ENCODE measurements around the gene NPBWR2. TPM values are rescaled to one million over a fixed set of nuclear protein-coding genes. Genes with fewer than 3 reads are reported as not detected.
A peak's percentile ranks its signal among the peaks of the same experiment; 100 is the strongest.

The NPBWR2 gene
- total RNA-seq, 1 experiment from 2014 or later: not detected

- H3K4me3 ChIP-seq (replicated peaks in 1 of 2; ENCODE audit: low read depth in 1 of 2, low read length in 2 of 2): peak overlapping the region; percentile 17 to 20; a peak in 1 of 4 replicates
- peaks cover 8% of the 10 kb centered on the region; the same call in 1 of the 2 replicates for H3K79me2 ChIP-seq (ENCODE audit: insufficient read depth, low read length)
- peaks cover 9 to 16% of the 10 kb centered on the region in 2 experiments for H3K4me1 ChIP-seq (ENCODE audit: control insufficient read depth in 1 of 2, insufficient read depth in 2 of 2, low read length in 2 of 2)
- peak; percentile 61 for TF ChIP-seq EGR1 (IDR thresholded peaks at IDR 0.05; ENCODE audit: low read depth)
- no peak for TF ChIP-seq POLR2A (IDR thresholded peaks at IDR 0.05; ENCODE audit: borderline replicate concordance, extremely low read depth, insufficient read depth, insufficient read length)
- TF ChIP-seq, protein P1, sequence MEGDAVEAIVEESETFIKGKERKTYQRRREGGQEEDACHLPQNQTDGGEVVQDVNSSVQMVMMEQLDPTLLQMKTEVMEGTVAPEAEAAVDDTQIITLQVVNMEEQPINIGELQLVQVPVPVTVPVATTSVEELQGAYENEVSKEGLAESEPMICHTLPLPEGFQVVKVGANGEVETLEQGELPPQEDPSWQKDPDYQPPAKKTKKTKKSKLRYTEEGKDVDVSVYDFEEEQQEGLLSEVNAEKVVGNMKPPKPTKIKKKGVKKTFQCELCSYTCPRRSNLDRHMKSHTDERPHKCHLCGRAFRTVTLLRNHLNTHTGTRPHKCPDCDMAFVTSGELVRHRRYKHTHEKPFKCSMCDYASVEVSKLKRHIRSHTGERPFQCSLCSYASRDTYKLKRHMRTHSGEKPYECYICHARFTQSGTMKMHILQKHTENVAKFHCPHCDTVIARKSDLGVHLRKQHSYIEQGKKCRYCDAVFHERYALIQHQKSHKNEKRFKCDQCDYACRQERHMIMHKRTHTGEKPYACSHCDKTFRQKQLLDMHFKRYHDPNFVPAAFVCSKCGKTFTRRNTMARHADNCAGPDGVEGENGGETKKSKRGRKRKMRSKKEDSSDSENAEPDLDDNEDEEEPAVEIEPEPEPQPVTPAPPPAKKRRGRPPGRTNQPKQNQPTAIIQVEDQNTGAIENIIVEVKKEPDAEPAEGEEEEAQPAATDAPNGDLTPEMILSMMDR (IDR thresholded peaks at IDR 0.05 in 2 of 3, conservative IDR thresholded peaks at IDR 0.05 in 1 of 3; ENCODE audit: borderline replicate concordance in 1 of 3, insufficient read depth in 1 of 3, low read depth in 2 of 3, low read length in 2 of 3): peak in 2 of 3 experiments; percentile 34 to 37; a peak in 3 of 6 replicates
- TF ChIP-seq FOSL1 (IDR thresholded peaks at IDR 0.05; ENCODE audit: low read depth): no peak
- intact Hi-C loops (cut with micrococcal nuclease): no loop called here
- H3K27me3 ChIP-seq (ENCODE audit: insufficient read depth, low read length): no peaks in the 10 kb centered on the region
- ChIA-PET RAD21 (ENCODE audit: low non-redundant PET in 1 of 2, low total read pairs in 2 of 2, uncharacterized antibody in 2 of 2, unreplicated experiment in 2 of 2) (interaction anchor here in 1 of 2 experiments (0.6 kb wide), 2 partner anchors 38 to 41 kb away, joined by 3 to 4 read pairs; no protein-coding TSS in a partner anchor), POLR2A (no interaction called here), CTCF (interaction anchor here (1.0 to 1.6 kb wide), 3 partner anchors 14 to 37 kb away, joined by 3 to 5 read pairs (median 4); no protein-coding TSS in a partner anchor)
- H4K20me1 ChIP-seq (ENCODE audit: insufficient read depth): no peaks in the 10 kb centered on the region
- no peak overlapping the region for H3K27ac ChIP-seq (ENCODE audit: low read depth, low read length)
- BruUV-seq (replicated peaks): no TSS peak
- no peaks in the 10 kb centered on the region for H3K9me2 ChIP-seq (ENCODE audit: insufficient read depth)
- no peak for DNase-seq (ENCODE audit: low read depth, low spot score)
- H3K9ac ChIP-seq (ENCODE audit: low read length): no peak overlapping the region
- H2AFZ ChIP-seq (ENCODE audit: low read depth, low read length, poor library complexity, severe bottlenecking): no peak overlapping the region
- H3K4me2 ChIP-seq (ENCODE audit: low read length): peak overlapping the region; percentile 64
- peaks cover 6% of the 10 kb centered on the region in 2 experiments; a peak in 2 of 4 replicates for H3K9me3 ChIP-seq (ENCODE audit: control insufficient read depth in 1 of 2, insufficient read depth in 1 of 2, low read depth in 1 of 2, low read length in 2 of 2)
- peak; percentile 54 for ATAC-seq
- no peaks in the 10 kb centered on the region for H3K36me3 ChIP-seq (ENCODE audit: control insufficient read depth in 1 of 2, insufficient read depth in 2 of 2, low read length in 2 of 2)
Measured at GRCh38 chr20:64083378-64083803, 24.0 kb downstream of the NPBWR2 start.

- H4K20me1 ChIP-seq (ENCODE audit: insufficient read depth): no peaks in the 10 kb centered on the region
- H3K9ac ChIP-seq (ENCODE audit: low read length): no peak overlapping the region
- no peak for DNase-seq (ENCODE audit: low read depth, low spot score)
- H3K27me3 ChIP-seq (ENCODE audit: insufficient read depth, low read length): no peaks in the 10 kb centered on the region
- H3K9me3 ChIP-seq (ENCODE audit: control insufficient read depth in 1 of 2, insufficient read depth in 1 of 2, low read depth in 1 of 2, low read length in 2 of 2): peaks cover 4 to 5% of the 10 kb centered on the region in 2 experiments; a peak in 2 of 4 replicates
- ATAC-seq: no peak
- H3K4me1 ChIP-seq (ENCODE audit: control insufficient read depth in 1 of 2, insufficient read depth in 2 of 2, low read length in 2 of 2): peaks cover 14 to 21% of the 10 kb centered on the region in 2 experiments
- no peak overlapping the region for H2AFZ ChIP-seq (ENCODE audit: low read depth, low read length, poor library complexity, severe bottlenecking)
- peak overlapping the region; percentile 17 to 20; a peak in 1 of 4 replicates for H3K4me3 ChIP-seq (replicated peaks in 1 of 2; ENCODE audit: low read depth in 1 of 2, low read length in 2 of 2)
- ChIA-PET RAD21 (ENCODE audit: low non-redundant PET in 1 of 2, low total read pairs in 2 of 2, uncharacterized antibody in 2 of 2, unreplicated experiment in 2 of 2) (interaction anchor here in 1 of 2 experiments (0.6 kb wide), 1 partner anchor 38 kb away, joined by 3 read pairs; no protein-coding TSS in a partner anchor), CTCF (interaction anchor here (1.0 to 1.6 kb wide), 3 partner anchors 13 to 38 kb away, joined by 3 to 5 read pairs (median 4); no protein-coding TSS in a partner anchor), POLR2A (no interaction called here)
- H3K27ac ChIP-seq (ENCODE audit: low read depth, low read length): no peak overlapping the region
- peaks cover 9% of the 10 kb centered on the region; the same call in 1 of the 2 replicates for H3K79me2 ChIP-seq (ENCODE audit: insufficient read depth, low read length)
- peak overlapping the region; percentile 64 for H3K4me2 ChIP-seq (ENCODE audit: low read length)
- TF ChIP-seq ZFX (IDR thresholded peaks at IDR 0.05) (no peak), SRF (IDR thresholded peaks at IDR 0.05; ENCODE audit: low read depth) (no peak), ZNF274 (IDR thresholded peaks at IDR 0.05; ENCODE audit: low read depth, low read length) (no peak), POLR2AphosphoS5 (IDR thresholded peaks at IDR 0.05; ENCODE audit: low read depth, low read length) (no peak), POLR2A (IDR thresholded peaks at IDR 0.05; ENCODE audit: borderline replicate concordance, extremely low read depth, insufficient read depth, insufficient read length) (no peak), TCF7L2 (IDR thresholded peaks at IDR 0.05; ENCODE audit: borderline replicate concordance, extremely low read depth, insufficient read depth, insufficient read length) (no peak)
- intact Hi-C loops (cut with micrococcal nuclease): no loop called here
- no peaks in the 10 kb centered on the region for H3K36me3 ChIP-seq (ENCODE audit: control insufficient read depth in 1 of 2, insufficient read depth in 2 of 2, low read length in 2 of 2)
- BruUV-seq (replicated peaks): no TSS peak
- H3K9me2 ChIP-seq (ENCODE audit: insufficient read depth): no peaks in the 10 kb centered on the region
Measured at GRCh38 chr20:64082820-64083377, 24.5 kb downstream of the NPBWR2 start.
